ENCODE data around the gene FARP2.

GRCh38 chr2:241494311-241494908, 138.3 kb downstream of the FARP2 start:
- TF ChIP-seq, protein P1, sequence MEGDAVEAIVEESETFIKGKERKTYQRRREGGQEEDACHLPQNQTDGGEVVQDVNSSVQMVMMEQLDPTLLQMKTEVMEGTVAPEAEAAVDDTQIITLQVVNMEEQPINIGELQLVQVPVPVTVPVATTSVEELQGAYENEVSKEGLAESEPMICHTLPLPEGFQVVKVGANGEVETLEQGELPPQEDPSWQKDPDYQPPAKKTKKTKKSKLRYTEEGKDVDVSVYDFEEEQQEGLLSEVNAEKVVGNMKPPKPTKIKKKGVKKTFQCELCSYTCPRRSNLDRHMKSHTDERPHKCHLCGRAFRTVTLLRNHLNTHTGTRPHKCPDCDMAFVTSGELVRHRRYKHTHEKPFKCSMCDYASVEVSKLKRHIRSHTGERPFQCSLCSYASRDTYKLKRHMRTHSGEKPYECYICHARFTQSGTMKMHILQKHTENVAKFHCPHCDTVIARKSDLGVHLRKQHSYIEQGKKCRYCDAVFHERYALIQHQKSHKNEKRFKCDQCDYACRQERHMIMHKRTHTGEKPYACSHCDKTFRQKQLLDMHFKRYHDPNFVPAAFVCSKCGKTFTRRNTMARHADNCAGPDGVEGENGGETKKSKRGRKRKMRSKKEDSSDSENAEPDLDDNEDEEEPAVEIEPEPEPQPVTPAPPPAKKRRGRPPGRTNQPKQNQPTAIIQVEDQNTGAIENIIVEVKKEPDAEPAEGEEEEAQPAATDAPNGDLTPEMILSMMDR (conservative IDR thresholded peaks at IDR 0.05), result no peak
- TF ChIP-seq EZH2 (IDR thresholded peaks at IDR 0.05; ENCODE audit: low read depth), result no peak

Measured in PC-9 (cell line).